GM20000 (cell line): ENCODE results near the gene ADK.

ENCODE experiments used
- DNase-seq: peaks from one replicate; pipeline ENCODE4 v3.0.0; 2012; ENCODE audit warnings: low spot score
- TF ChIP-seq, protein P1 (sequence below): IDR thresholded peaks from 2 replicates; pipeline ENCODE4 v1.5.1; 2012; ENCODE audit warnings: mild to moderate bottlenecking, control low read depth; ENCODE audit errors: extremely low read depth, missing control alignments

The ADK gene

DNA sequence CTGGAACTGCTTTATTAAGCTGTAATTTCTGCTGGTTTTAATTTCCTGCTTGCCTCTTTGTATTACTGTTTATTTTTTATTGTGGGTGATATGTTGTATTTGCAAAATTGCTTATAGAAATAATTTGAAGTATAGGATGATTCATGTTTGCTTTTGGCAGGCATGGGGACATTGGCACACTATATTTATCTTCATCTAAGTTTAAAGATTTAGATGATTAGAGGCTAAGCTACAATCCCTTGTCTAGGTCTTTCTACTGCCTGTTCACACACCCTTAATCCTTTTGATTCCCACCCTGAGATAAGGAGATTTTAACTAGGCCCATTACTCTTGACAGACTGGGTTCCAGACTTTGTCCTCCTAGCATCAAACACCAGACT, 492.6 kb downstream of the ADK start:
- DNase-seq: no peak
- TF ChIP-seq, protein P1, sequence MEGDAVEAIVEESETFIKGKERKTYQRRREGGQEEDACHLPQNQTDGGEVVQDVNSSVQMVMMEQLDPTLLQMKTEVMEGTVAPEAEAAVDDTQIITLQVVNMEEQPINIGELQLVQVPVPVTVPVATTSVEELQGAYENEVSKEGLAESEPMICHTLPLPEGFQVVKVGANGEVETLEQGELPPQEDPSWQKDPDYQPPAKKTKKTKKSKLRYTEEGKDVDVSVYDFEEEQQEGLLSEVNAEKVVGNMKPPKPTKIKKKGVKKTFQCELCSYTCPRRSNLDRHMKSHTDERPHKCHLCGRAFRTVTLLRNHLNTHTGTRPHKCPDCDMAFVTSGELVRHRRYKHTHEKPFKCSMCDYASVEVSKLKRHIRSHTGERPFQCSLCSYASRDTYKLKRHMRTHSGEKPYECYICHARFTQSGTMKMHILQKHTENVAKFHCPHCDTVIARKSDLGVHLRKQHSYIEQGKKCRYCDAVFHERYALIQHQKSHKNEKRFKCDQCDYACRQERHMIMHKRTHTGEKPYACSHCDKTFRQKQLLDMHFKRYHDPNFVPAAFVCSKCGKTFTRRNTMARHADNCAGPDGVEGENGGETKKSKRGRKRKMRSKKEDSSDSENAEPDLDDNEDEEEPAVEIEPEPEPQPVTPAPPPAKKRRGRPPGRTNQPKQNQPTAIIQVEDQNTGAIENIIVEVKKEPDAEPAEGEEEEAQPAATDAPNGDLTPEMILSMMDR: no peak

DNA sequence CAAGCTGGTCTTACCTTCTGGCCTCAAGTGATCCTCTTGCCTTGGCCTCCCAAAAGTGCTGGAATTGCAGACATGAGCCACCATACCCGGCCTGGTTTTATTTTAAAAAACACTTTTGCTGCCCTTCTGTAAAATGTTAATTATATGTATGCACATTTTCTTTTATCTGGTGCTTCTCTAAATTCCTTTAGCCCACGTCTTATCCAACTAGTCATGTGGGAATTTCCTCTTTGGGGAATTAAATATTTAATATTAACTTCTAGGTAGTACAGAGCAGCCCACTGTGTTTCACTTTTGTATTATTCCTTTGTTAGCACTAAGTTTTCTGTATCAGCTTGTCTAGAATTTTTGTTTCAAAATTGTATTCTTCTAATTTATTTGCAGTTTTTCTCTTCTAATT, 493.7 kb downstream of the ADK start:
- no peak for DNase-seq
- TF ChIP-seq, protein P1: no peak

DNA sequence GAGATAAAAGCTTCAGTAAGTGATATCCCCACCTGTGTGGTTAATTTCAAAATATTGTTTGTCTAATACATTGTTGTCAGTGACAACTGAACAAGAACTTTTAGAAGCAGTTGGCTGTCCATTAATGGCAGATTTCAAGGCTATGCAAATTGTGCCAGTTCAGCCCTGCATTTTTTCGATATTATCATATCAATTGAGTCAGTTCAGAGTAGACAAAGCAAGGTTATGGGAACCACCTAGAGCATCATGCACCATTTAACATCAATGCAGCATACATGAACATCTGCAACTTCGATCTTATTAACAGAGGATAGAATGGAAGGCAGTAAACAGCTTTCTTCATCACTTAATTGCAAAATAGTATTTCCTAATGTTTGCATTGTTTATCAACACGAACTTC, 494.7 kb downstream of the ADK start:
- TF ChIP-seq, protein P1: no peak

DNA sequence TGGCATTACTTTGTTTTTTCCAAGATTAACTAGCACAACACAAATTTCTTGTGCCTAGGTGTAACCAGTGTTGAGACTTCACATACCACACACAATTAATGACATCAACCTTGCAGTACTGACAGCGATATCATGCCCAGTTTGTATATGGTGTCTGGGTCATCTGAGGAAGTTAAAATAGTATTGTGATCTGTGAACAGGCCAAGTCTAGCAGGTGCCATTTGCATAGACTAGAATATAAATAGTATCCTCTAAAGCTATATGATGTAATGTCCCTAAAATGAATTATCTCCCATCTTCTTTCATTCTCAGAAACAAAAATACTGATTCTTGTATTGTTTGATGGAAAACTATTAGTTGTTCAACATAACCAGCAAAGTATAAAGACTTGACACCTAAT, 499.6 kb downstream of the ADK start:
- TF ChIP-seq, protein P1: no peak
- peak; percentile 28 for DNase-seq

More for the DNA sequence above, 494.7 kb downstream of the ADK start:
- no peak for DNase-seq

GRCh38 chr10:74651565-74651964, 500.5 kb downstream of the ADK start:
- TF ChIP-seq, protein P1: no peak
- no peak for DNase-seq

- TF ChIP-seq, protein P1: no peak
- no peak for DNase-seq
Measured at GRCh38 chr10:74652664-74653063, 501.6 kb downstream of the ADK start.

DNA sequence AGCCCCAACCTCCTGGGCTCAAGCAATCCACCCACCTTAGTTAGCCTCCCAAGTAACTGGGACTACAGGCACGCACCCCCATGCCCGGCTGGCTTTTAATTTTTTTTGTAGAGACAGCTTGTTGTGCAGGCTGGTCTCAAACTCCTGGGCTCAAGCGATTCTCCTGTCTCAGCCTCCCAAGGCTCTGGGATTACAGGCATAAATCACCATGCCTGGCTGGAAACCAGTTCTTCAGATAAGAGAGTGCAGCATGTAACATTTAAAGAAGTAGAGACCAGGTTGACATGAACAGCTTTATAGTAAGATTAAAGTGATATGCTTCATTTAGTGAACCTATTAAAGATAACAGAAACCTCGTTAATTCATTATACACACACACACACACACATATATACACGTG, 507.5 kb downstream of the ADK start:
- no peak for DNase-seq

More for the DNA sequence above, 507.5 kb downstream of the ADK start:
- TF ChIP-seq, protein P1: no peak
